AG09309 (cell line): Measurements from ENCODE around the gene PNMA6E.

Source experiments
- DNase-seq: peaks from one replicate; pipeline ENCODE4 v3.0.0-alpha.2; 2010; ENCODE audit warnings: low read depth
- H3K4me3 ChIP-seq: 2 replicates; pipeline ENCODE4 v1.5.1; 2011; ENCODE audit warnings: mild to moderate bottlenecking, low read depth, low read length, moderate library complexity; ENCODE audit not compliant: control insufficient read depth
- TF ChIP-seq, protein P1 (sequence below): IDR thresholded peaks from 2 replicates; pipeline ENCODE4 v1.5.1; 2011; ENCODE audit warnings: mild to moderate bottlenecking, low read depth, low read length, inconsistent platforms; ENCODE audit not compliant: insufficient read depth, control insufficient read depth; ENCODE audit errors: missing control alignments

PNMA6E gene

GRCh38 chrX:153438532-153438931, 37.4 kb upstream of the PNMA6E start:
- no peak for DNase-seq
- H3K4me3 ChIP-seq, result no peak overlapping the region
- TF ChIP-seq, protein P1, sequence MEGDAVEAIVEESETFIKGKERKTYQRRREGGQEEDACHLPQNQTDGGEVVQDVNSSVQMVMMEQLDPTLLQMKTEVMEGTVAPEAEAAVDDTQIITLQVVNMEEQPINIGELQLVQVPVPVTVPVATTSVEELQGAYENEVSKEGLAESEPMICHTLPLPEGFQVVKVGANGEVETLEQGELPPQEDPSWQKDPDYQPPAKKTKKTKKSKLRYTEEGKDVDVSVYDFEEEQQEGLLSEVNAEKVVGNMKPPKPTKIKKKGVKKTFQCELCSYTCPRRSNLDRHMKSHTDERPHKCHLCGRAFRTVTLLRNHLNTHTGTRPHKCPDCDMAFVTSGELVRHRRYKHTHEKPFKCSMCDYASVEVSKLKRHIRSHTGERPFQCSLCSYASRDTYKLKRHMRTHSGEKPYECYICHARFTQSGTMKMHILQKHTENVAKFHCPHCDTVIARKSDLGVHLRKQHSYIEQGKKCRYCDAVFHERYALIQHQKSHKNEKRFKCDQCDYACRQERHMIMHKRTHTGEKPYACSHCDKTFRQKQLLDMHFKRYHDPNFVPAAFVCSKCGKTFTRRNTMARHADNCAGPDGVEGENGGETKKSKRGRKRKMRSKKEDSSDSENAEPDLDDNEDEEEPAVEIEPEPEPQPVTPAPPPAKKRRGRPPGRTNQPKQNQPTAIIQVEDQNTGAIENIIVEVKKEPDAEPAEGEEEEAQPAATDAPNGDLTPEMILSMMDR, result no peak

GRCh38 chrX:153435845-153436244, 34.7 kb upstream of the PNMA6E start:
- TF ChIP-seq, protein P1, result no peak
- no peak overlapping the region for H3K4me3 ChIP-seq
- DNase-seq, result no peak

GRCh38 chrX:153434801-153435200, 33.7 kb upstream of the PNMA6E start:
- H3K4me3 ChIP-seq, result no peak overlapping the region
- TF ChIP-seq, protein P1, result no peak
- no peak for DNase-seq

DNA sequence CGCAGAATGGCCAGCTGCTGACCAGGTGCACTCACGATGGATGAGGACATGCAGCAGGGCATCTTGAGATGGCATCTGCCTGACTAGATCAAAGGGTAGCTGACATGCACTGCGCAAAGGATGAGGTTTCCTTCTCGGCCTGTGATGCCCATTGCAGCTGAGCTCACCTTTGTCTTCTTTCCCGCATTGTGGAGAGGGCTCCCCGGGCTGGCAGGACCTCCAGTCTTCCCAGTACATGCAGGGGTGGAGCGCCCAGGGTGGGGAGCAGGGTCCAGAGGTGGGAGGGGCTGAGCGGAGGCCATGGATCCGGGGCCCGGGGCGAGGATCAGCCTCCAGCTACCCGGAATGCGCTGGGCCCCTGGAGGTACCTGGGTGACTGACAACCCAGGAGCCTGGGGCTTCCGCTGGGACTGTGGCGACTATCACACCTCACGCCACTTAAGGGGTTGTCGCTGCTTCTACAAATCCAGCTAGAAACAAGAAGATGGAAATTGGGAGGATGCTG, 32.7 kb upstream of the PNMA6E start:
- no peak overlapping the region for H3K4me3 ChIP-seq
- TF ChIP-seq, protein P1, result no peak
- DNase-seq, result no peak

- DNase-seq, result no peak
Measured at GRCh38 chrX:153433161-153433680, 32.1 kb upstream of the PNMA6E start.

GRCh38 chrX:153430796-153431195, 29.6 kb upstream of the PNMA6E start:
- H3K4me3 ChIP-seq, result no peak overlapping the region
- no peak for DNase-seq
- TF ChIP-seq, protein P1, result no peak

More at GRCh38 chrX:153433161-153433680, 32.1 kb upstream of the PNMA6E start:
- no peak overlapping the region for H3K4me3 ChIP-seq
- TF ChIP-seq, protein P1, result no peak

DNA sequence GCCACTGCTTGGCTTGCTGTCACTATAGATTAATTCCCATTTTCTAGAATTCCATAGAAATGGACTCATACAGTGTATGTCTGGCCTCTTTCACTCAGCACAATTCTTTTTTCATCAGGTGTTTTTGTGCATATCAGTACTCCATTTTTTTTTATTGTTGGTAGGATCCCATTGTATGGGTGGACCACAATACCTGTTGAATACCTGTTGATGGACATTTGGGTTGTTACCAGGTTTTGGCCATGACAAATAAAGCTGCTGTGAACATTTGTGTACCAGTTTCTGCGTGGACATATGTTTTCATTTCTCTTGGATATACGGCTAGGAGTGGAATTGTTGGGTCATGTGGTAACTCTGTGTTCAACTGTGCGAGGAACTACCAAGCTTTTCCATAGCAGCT, 25.1 kb upstream of the PNMA6E start:
- no peak overlapping the region for H3K4me3 ChIP-seq
- TF ChIP-seq, protein P1, result no peak
- DNase-seq, result no peak
